Gastrocnemius medialis (tissue), 4 donors: ENCODE results near the gene C2orf92.

Experiments
- CTCF ChIP-seq, 5 experiments: fragments of 450-650 bp in 3 of 5; fragments of 200-600 bp in 2 of 5; sonication (generic) in 2 of 5; IDR thresholded peaks in 4 of 5; conservative IDR thresholded peaks in 1 of 5; 1 replicate in 4 of 5; 2 replicates in 1 of 5; pipeline ENCODE4 v1.5.1; 2016 to 2019; ENCODE audit warnings: antibody characterized with exemption in 5 of 5, mild to moderate bottlenecking in 3 of 5, moderate library complexity in 3 of 5
- POLR2A ChIP-seq, 2 donors: fragments of 450-650 bp; IDR thresholded peaks; one replicate each; pipeline ENCODE4 v1.6.1; 2017; ENCODE audit warnings: antibody characterized with exemption in 2 of 2, mild to moderate bottlenecking in 2 of 2, moderate library complexity in 2 of 2

- TF ChIP-seq CTCF (IDR thresholded peaks at IDR 0.05 in 4 of 5, conservative IDR thresholded peaks at IDR 0.05 in 1 of 5) (no peak), POLR2A (IDR thresholded peaks at IDR 0.05) (no peak)
Observed at GRCh38 chr2:97688062-97688827, 18.7 kb downstream of the C2orf92 start.
